ENCODE data around the gene PJVK. TPM values are rescaled to one million over a fixed set of nuclear protein-coding genes. Genes with fewer than 3 reads are reported as not detected.
A peak's percentile ranks its signal among the peaks of the same experiment; 100 is the strongest.

Gene PJVK
- total and polyA plus RNA-seq, 2 of the 13 experiments (the other 11 are each of a cell fraction or from before 2014, with no cell fraction given): 1.2 to 2.6 TPM

- TF ChIP-seq, protein P1, sequence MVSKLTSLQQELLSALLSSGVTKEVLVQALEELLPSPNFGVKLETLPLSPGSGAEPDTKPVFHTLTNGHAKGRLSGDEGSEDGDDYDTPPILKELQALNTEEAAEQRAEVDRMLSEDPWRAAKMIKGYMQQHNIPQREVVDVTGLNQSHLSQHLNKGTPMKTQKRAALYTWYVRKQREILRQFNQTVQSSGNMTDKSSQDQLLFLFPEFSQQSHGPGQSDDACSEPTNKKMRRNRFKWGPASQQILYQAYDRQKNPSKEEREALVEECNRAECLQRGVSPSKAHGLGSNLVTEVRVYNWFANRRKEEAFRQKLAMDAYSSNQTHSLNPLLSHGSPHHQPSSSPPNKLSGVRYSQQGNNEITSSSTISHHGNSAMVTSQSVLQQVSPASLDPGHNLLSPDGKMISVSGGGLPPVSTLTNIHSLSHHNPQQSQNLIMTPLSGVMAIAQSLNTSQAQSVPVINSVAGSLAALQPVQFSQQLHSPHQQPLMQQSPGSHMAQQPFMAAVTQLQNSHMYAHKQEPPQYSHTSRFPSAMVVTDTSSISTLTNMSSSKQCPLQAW (CRISPR knock-in tag; IDR thresholded peaks at IDR 0.05): peak; percentile 82; the same call in 1 of the 2 replicates
- TF ChIP-seq ZNF121 (CRISPR knock-in tag; IDR thresholded peaks at IDR 0.05) (no peak), NFE2L1 (CRISPR knock-in tag; IDR thresholded peaks at IDR 0.05; ENCODE audit: borderline replicate concordance) (no peak), ZNF776 (CRISPR knock-in tag; IDR thresholded peaks at IDR 0.05) (no peak), TSC22D2 (CRISPR knock-in tag; IDR thresholded peaks at IDR 0.05; ENCODE audit: borderline replicate concordance) (no peak), ZNF770 (CRISPR knock-in tag; IDR thresholded peaks at IDR 0.05) (0 out of 2 replicates have a peak, but pooled peaks have one; percentile 44), REPIN1 (CRISPR knock-in tag; IDR thresholded peaks at IDR 0.05; ENCODE audit: borderline replicate concordance, low read depth) (no peak), ZNF207 (IDR thresholded peaks at IDR 0.05; ENCODE audit: borderline replicate concordance) (no peak), ZFP37 (CRISPR knock-in tag; IDR thresholded peaks at IDR 0.05; ENCODE audit: borderline replicate concordance) (no peak; the same call in 1 of the 2 replicates), NBN (conservative IDR thresholded peaks at IDR 0.05) (no peak), FOXA1 (IDR thresholded peaks at IDR 0.05) (no peak), FOXA1 (CRISPR knock-in tag; IDR thresholded peaks at IDR 0.05) (0 out of 2 replicates have a peak, but pooled peaks have one; percentile 10)
- TF ChIP-seq, protein P2, sequence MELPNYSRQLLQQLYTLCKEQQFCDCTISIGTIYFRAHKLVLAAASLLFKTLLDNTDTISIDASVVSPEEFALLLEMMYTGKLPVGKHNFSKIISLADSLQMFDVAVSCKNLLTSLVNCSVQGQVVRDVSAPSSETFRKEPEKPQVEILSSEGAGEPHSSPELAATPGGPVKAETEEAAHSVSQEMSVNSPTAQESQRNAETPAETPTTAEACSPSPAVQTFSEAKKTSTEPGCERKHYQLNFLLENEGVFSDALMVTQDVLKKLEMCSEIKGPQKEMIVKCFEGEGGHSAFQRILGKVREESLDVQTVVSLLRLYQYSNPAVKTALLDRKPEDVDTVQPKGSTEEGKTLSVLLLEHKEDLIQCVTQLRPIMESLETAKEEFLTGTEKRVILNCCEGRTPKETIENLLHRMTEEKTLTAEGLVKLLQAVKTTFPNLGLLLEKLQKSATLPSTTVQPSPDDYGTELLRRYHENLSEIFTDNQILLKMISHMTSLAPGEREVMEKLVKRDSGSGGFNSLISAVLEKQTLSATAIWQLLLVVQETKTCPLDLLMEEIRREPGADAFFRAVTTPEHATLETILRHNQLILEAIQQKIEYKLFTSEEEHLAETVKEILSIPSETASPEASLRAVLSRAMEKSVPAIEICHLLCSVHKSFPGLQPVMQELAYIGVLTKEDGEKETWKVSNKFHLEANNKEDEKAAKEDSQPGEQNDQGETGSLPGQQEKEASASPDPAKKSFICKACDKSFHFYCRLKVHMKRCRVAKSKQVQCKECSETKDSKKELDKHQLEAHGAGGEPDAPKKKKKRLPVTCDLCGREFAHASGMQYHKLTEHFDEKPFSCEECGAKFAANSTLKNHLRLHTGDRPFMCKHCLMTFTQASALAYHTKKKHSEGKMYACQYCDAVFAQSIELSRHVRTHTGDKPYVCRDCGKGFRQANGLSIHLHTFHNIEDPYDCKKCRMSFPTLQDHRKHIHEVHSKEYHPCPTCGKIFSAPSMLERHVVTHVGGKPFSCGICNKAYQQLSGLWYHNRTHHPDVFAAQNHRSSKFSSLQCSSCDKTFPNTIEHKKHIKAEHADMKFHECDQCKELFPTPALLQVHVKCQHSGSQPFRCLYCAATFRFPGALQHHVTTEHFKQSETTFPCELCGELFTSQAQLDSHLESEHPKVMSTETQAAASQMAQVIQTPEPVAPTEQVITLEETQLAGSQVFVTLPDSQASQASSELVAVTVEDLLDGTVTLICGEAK (IDR thresholded peaks at IDR 0.05): no peak
- TF ChIP-seq, protein P2 (CRISPR knock-in tag; IDR thresholded peaks at IDR 0.05): no peak
- TF ChIP-seq, protein P3, sequence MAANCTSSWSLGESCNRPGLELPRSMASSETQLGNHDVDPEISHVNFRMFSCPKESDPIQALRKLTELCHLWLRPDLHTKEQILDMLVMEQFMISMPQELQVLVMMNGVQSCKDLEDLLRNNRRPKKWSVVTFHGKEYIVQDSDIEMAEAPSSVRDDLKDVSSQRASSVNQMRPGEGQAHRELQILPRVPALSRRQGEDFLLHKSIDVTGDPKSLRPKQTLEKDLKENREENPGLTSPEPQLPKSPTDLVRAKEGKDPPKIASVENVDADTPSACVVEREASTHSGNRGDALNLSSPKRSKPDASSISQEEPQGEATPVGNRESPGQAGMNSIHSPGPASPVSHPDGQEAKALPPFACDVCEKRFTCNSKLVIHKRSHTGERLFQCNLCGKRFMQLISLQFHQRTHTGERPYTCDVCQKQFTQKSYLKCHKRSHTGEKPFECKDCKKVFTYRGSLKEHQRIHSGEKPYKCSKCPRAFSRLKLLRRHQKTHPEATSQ (CRISPR knock-in tag; IDR thresholded peaks at IDR 0.05; ENCODE audit: borderline replicate concordance): no peak
Observed at GRCh38 chr2:178449700-178450523, 1.3 kb upstream of the PJVK start (continued).
